Endodermal cell (in vitro differentiated cells): Measurements from ENCODE around the gene RCL1. TPM values are rescaled to one million over a fixed set of nuclear protein-coding genes. Genes with fewer than 3 reads are reported as not detected.

ENCODE experiments used
- DNase-seq: peaks from one replicate; pipeline ENCODE4 v3.0.0-alpha.2; 2017
- H3K27ac ChIP-seq: 2 replicates; pipeline ENCODE4 v1.5.1; 2013; ENCODE audit warnings: mild to moderate bottlenecking, low read depth, low read length, moderate library complexity
- H3K27me3 ChIP-seq: 2 replicates; pipeline ENCODE4 v1.6.1; 2013; ENCODE audit warnings: mild to moderate bottlenecking, low read length, moderate library complexity; ENCODE audit not compliant: insufficient read depth, control insufficient read depth, poor library complexity, severe bottlenecking
- H3K36me3 ChIP-seq: 2 replicates; pipeline ENCODE4 v1.7.0; 2013; ENCODE audit warnings: mild to moderate bottlenecking, low read length, moderate library complexity; ENCODE audit not compliant: control insufficient read depth, insufficient read depth
- H3K4me1 ChIP-seq: one replicate; pipeline ENCODE4 v1.7.0; 2013; ENCODE audit warnings: low read length; ENCODE audit not compliant: control insufficient read depth, insufficient read depth
- H3K4me3 ChIP-seq: 2 replicates; pipeline ENCODE4 v1.5.1; 2013; ENCODE audit warnings: mild to moderate bottlenecking, low read length, moderate library complexity
- H3K9ac ChIP-seq: 2 replicates; pipeline ENCODE4 v1.6.1; 2013; ENCODE audit warnings: mild to moderate bottlenecking, low read length, moderate library complexity; ENCODE audit not compliant: poor library complexity, severe bottlenecking; ENCODE audit errors: extremely low read depth
- H3K9me3 ChIP-seq: 2 replicates; pipeline ENCODE4 v1.6.1; 2013; ENCODE audit warnings: mild to moderate bottlenecking, low read length, moderate library complexity; ENCODE audit not compliant: control insufficient read depth
- H3K27ac Mint-ChIP-seq: 2 replicates; pipeline ENCODE4 v1.8.0; 2020; ENCODE audit warnings: mixed read lengths
- H3K27me3 Mint-ChIP-seq: 2 replicates; pipeline ENCODE4 v1.8.0; 2021; ENCODE audit warnings: mild to moderate bottlenecking, mixed read lengths; ENCODE audit not compliant: insufficient read depth
- H3K36me3 Mint-ChIP-seq: 2 replicates; pipeline ENCODE4 v1.8.0; 2020; ENCODE audit warnings: low read depth, mixed read lengths
- H3K4me1 Mint-ChIP-seq: 2 replicates; pipeline ENCODE4 v1.8.0; 2020; ENCODE audit warnings: mixed read lengths
- H3K4me3 Mint-ChIP-seq: 2 replicates; pipeline ENCODE4 v1.8.0; 2020; ENCODE audit warnings: mild to moderate bottlenecking, moderate library complexity, mixed read lengths
- H3K9me3 Mint-ChIP-seq: 2 replicates; pipeline ENCODE4 v1.8.0; 2020; ENCODE audit warnings: mild to moderate bottlenecking, mixed read lengths
- WGBS, 2 experiments: methylation state at CpG; one replicate each; pipeline versions ENCODE4 v1.1.5 to v1.1.7; 2013; ENCODE audit warnings: missing lambda C conversion rate in 2 of 2, mixed read lengths in 1 of 2; ENCODE audit not compliant: insufficient coverage in 1 of 2, insufficient read length in 1 of 2; 5-methylcytosine and 5-hydroxymethylcytosine counted together
- total RNA-seq, 2 donors: library from RNA; stranded (reverse); fragmentation: NEBNext Ultra II Directional in 1 of 2; extraction: Animal tissue kit (Norgen Biotek cat#: 25700) in 1 of 2; gene quantifications; 2 replicates in 1 of 2; 3 replicates in 1 of 2; pipeline ENCODE4 v1.2.1, GENCODE V29; 2021
- TF ChIP-seq, protein P1 (sequence below): fragments of 200-600 bp; sonication (generic); conservative IDR thresholded peaks from 2 replicates; pipeline ENCODE4 v1.5.0; 2021; ENCODE audit warnings: antibody characterized with exemption, mild to moderate bottlenecking

The RCL1 gene
- total RNA-seq, 2 donors from 2014 or later, result 13.2 to 18.6 TPM

DNA sequence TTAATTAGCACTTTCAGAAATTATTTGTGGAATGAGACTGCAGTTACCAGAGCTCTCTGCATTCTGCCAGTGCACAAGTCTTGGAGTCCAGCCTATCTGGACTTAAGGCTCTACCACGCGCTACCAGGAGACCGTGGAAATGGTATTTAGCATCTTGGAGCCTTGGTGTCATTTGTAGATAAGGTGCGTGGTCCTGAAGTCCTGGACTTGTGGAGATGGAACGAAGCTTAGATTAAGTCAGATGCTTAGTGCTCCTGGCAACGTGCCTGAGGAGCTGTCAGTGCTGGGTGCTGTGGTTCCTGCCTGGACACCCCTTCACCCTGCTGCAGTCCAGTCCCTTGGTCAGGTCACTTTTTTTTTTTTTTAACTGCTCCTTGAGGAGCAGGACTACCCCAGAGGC, 59.7 kb downstream of the RCL1 start:
- peaks cover 35% of the 10 kb centered on the region for H3K36me3 Mint-ChIP-seq
- Histone ChIP-seq H3K4me1 (no peaks in the 10 kb centered on the region), H3K4me3 (no peak overlapping the region), H3K9me3 (no peaks in the 10 kb centered on the region), H3K9ac (no peak overlapping the region), H3K27ac (no peak overlapping the region), H3K27me3 (no peaks in the 10 kb centered on the region), H3K36me3 (peaks cover 18% of the 10 kb centered on the region)
- H3K27me3 Mint-ChIP-seq, result no peaks in the 10 kb centered on the region
- H3K4me3 Mint-ChIP-seq, result no peak overlapping the region
- H3K4me1 Mint-ChIP-seq, result peaks cover 9% of the 10 kb centered on the region
- TF ChIP-seq, protein P1, sequence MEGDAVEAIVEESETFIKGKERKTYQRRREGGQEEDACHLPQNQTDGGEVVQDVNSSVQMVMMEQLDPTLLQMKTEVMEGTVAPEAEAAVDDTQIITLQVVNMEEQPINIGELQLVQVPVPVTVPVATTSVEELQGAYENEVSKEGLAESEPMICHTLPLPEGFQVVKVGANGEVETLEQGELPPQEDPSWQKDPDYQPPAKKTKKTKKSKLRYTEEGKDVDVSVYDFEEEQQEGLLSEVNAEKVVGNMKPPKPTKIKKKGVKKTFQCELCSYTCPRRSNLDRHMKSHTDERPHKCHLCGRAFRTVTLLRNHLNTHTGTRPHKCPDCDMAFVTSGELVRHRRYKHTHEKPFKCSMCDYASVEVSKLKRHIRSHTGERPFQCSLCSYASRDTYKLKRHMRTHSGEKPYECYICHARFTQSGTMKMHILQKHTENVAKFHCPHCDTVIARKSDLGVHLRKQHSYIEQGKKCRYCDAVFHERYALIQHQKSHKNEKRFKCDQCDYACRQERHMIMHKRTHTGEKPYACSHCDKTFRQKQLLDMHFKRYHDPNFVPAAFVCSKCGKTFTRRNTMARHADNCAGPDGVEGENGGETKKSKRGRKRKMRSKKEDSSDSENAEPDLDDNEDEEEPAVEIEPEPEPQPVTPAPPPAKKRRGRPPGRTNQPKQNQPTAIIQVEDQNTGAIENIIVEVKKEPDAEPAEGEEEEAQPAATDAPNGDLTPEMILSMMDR, result no peak
- no peak overlapping the region for H3K27ac Mint-ChIP-seq
- 96 to 98% methylated on average over 6 of the region's 6 CpGs for WGBS, 2 experiments
- DNase-seq, result no peak
- H3K9me3 Mint-ChIP-seq, result no peaks in the 10 kb centered on the region

DNA sequence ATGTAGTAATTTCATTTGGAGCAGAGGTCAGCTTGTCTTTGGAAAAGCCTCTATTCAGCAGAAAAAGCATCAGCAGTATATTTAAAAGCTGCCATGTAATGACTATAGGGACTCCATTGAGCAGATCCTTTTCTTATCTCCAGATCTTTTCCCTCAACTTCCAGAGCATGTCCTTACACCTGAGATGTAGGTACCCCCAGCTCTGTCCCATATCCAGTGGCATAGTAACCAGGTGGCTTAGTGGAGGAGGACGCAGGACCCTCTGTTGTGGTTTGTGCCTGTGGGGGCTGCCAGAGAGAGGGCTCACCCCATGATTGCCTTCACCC, 61.5 kb downstream of the RCL1 start:
- Mint-ChIP-seq H3K9me3 (no peaks in the 10 kb centered on the region), H3K36me3 (peaks cover 43% of the 10 kb centered on the region), H3K4me3 (no peak overlapping the region), H3K27ac (no peak overlapping the region), H3K4me1 (peaks cover 9% of the 10 kb centered on the region), H3K27me3 (no peaks in the 10 kb centered on the region)
- Histone ChIP-seq H3K9ac (no peak overlapping the region), H3K4me1 (no peaks in the 10 kb centered on the region), H3K27me3 (no peaks in the 10 kb centered on the region), H3K27ac (no peak overlapping the region), H3K4me3 (no peak overlapping the region), H3K36me3 (peaks cover 25% of the 10 kb centered on the region), H3K9me3 (no peaks in the 10 kb centered on the region)
- TF ChIP-seq, protein P1, result no peak
- DNase-seq, result no peak
- 100% methylated on average over 1 of the region's 1 CpG; no CpG with 5 or more reads in 1 of the 2 experiments for WGBS, 2 experiments

DNA sequence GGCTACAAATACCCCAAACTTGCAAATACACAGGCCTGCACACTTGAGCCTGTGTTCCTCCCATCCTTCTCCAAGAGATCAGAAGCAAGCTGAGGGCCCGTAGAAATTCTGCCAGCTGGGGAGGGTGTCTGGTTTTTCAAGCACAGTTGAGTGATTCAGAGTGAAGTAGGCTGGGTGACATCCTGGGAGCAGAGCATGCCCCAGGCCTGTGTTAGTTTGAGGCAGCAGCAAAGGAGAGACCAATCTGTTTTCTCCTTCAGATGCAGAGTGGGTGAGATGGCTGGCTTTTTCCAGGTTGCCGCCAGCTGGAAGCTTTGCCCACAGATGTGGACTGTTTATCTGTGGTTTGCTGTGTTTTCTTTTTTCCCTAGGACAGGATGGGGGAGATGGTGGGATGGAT, 63.1 kb downstream of the RCL1 start:
- H3K27ac ChIP-seq, result no peak overlapping the region
- H3K36me3 ChIP-seq, result peaks cover 29% of the 10 kb centered on the region
- no peaks in the 10 kb centered on the region for H3K27me3 Mint-ChIP-seq
- H3K4me3 ChIP-seq, result no peak overlapping the region
- no peak for DNase-seq
- WGBS, 2 experiments, result 90 to 100% methylated on average over 1 to 2 of the region's 2 CpGs
- H3K4me1 ChIP-seq, result no peaks in the 10 kb centered on the region
- H3K9me3 Mint-ChIP-seq, result no peaks in the 10 kb centered on the region
- no peak overlapping the region for H3K27ac Mint-ChIP-seq
- H3K9me3 ChIP-seq, result no peaks in the 10 kb centered on the region
- no peak overlapping the region for H3K9ac ChIP-seq
- peaks cover 51% of the 10 kb centered on the region for H3K36me3 Mint-ChIP-seq
- TF ChIP-seq, protein P1, result no peak
- H3K4me3 Mint-ChIP-seq, result no peak overlapping the region
- peaks cover 2% of the 10 kb centered on the region for H3K4me1 Mint-ChIP-seq
- no peaks in the 10 kb centered on the region for H3K27me3 ChIP-seq
